IMR-90 (cell line): ENCODE measurements around the gene CERS6. TPM values are rescaled to one million over a fixed set of nuclear protein-coding genes. Genes with fewer than 3 reads are reported as not detected.

Experiments used
- ATAC-seq: fragments of 200-7000 bp; cut with Tn5 transposase; 2 replicates; pipeline ENCODE4 v1.9.1; 2020; ENCODE audit warnings: low read depth, mild to moderate bottlenecking, moderate library complexity
- BruUV-seq: library from RNA; stranded (reverse); fragments of 400-500 nt; replicated peaks from 2 replicates; lab custom pipeline; 2021; lab: Mats Ljungman, UMichigan
- CTCF ChIA-PET: fragments of 300-600 bp; formaldehyde crosslinking; extraction: SDS; loops from one replicate; lab custom pipeline; 2021; ENCODE audit warnings: antibody characterized with exemption; lab: Yijun Ruan, JAX
- POLR2A ChIA-PET: fragments of 300-600 bp; sonication (Branson Sonifier 250); formaldehyde crosslinking; loops from one replicate; lab custom pipeline; 2022; ENCODE audit warnings: antibody characterized with exemption; ENCODE audit not compliant: unreplicated experiment; lab: Charles Lee
- DNase-seq: peaks from one replicate; pipeline ENCODE4 v3.0.0; 2013
- H2AFZ ChIP-seq: replicated peaks from 2 replicates; pipeline ENCODE3; 2013; ENCODE audit warnings: low read length, mild to moderate bottlenecking; ENCODE audit not compliant: poor library complexity
- H2AK5ac ChIP-seq: 2 replicates; pipeline ENCODE4 v1.6.1; 2013; ENCODE audit warnings: low read depth, low read length, inconsistent platforms
- H2AK9ac ChIP-seq: replicated peaks from 2 replicates; pipeline ENCODE3; 2013; ENCODE audit warnings: mild to moderate bottlenecking, low read depth, low read length, moderate library complexity; ENCODE audit not compliant: poor library complexity
- H2BK120ac ChIP-seq: 2 replicates; pipeline ENCODE4 v1.6.1; 2013; ENCODE audit warnings: low read depth, low read length, inconsistent platforms
- H2BK15ac ChIP-seq: 3 replicates; pipeline ENCODE4 v1.6.1; 2013; ENCODE audit warnings: low read depth, low read length, inconsistent platforms
- H2BK20ac ChIP-seq: 2 replicates; pipeline ENCODE4 v1.6.1; 2013; ENCODE audit warnings: low read depth, mild to moderate bottlenecking, inconsistent platforms, low read length, moderate library complexity
- H2BK5ac ChIP-seq: 2 replicates; pipeline ENCODE4 v1.6.1; 2013; ENCODE audit warnings: mild to moderate bottlenecking, low read depth, low read length, inconsistent platforms; ENCODE audit not compliant: poor library complexity, severe bottlenecking
- H3K14ac ChIP-seq: replicated peaks from 2 replicates; pipeline ENCODE4 v1.6.1; 2013; ENCODE audit warnings: low read depth, low read length, inconsistent platforms
- H3K18ac ChIP-seq: 2 replicates; pipeline ENCODE4 v1.6.1; 2013; ENCODE audit warnings: low read depth, low read length, control low read depth
- H3K23ac ChIP-seq: 2 replicates; pipeline ENCODE4 v1.6.1; 2013; ENCODE audit warnings: low read depth, low read length, inconsistent platforms
- H3K27ac ChIP-seq: 2 replicates; pipeline ENCODE4 v1.5.1; 2013; ENCODE audit warnings: mild to moderate bottlenecking, control low read depth, low read length; ENCODE audit not compliant: insufficient read depth
- H3K27me3 ChIP-seq: 2 replicates; pipeline ENCODE4 v1.6.1; 2013; ENCODE audit warnings: low read length; ENCODE audit not compliant: control insufficient read depth, insufficient read depth
- H3K36me3 ChIP-seq: 2 replicates; pipeline ENCODE4 v1.6.1; 2013; ENCODE audit warnings: low read length, mixed read lengths; ENCODE audit not compliant: control insufficient read depth, insufficient read depth
- H3K4ac ChIP-seq: 2 replicates; pipeline ENCODE4 v1.6.1; 2013; ENCODE audit warnings: low read depth, low read length, inconsistent platforms
- H3K4me1 ChIP-seq: 2 replicates; pipeline ENCODE4 v1.6.1; 2013; ENCODE audit warnings: low read length, mixed read lengths; ENCODE audit not compliant: control insufficient read depth, insufficient read depth
- H3K4me2 ChIP-seq: 2 replicates; pipeline ENCODE4 v1.6.1; 2013; ENCODE audit warnings: low read depth, mild to moderate bottlenecking, control low read depth, low read length, moderate library complexity
- H3K4me3 ChIP-seq: 2 replicates; pipeline ENCODE4 v1.5.1; 2013; ENCODE audit warnings: low read depth, mild to moderate bottlenecking, control low read depth, low read length, moderate library complexity; ENCODE audit not compliant: insufficient read depth
- H3K56ac ChIP-seq: 2 replicates; pipeline ENCODE4 v1.6.1; 2013; ENCODE audit warnings: low read length, inconsistent platforms; ENCODE audit not compliant: insufficient read depth; ENCODE audit errors: extremely low read depth
- H3K79me1 ChIP-seq, 2 experiments: 2 replicates each; pipeline ENCODE4 v1.6.1; 2013; ENCODE audit warnings: low read length in 2 of 2, inconsistent platforms in 1 of 2, low read depth in 1 of 2
- H3K9ac ChIP-seq: 2 replicates; pipeline ENCODE4 v1.6.1; 2013; ENCODE audit warnings: low read depth, low read length, control low read depth
- H3K9me1 ChIP-seq: 2 replicates; pipeline ENCODE4 v1.6.1; 2013; ENCODE audit warnings: low read length, inconsistent platforms; ENCODE audit not compliant: insufficient read depth
- H3K9me3 ChIP-seq: 2 replicates; pipeline ENCODE4 v1.6.1; 2013; ENCODE audit warnings: low read length; ENCODE audit not compliant: control insufficient read depth, insufficient read depth
- H4K20me1 ChIP-seq: 2 replicates; pipeline ENCODE4 v1.6.1; 2013; ENCODE audit warnings: low read length, inconsistent platforms; ENCODE audit not compliant: insufficient read depth
- H4K5ac ChIP-seq: 2 replicates; pipeline ENCODE4 v1.6.1; 2013; ENCODE audit warnings: mild to moderate bottlenecking, low read depth, low read length, control low read depth
- H4K8ac ChIP-seq, 2 experiments: 2 replicates each; pipeline ENCODE4 v1.6.1; 2013; ENCODE audit warnings: low read depth in 2 of 2, low read length in 2 of 2, control low read depth in 1 of 2, inconsistent platforms in 1 of 2
- H4K91ac ChIP-seq: 2 replicates; pipeline ENCODE4 v1.6.1; 2013; ENCODE audit warnings: low read depth, low read length, inconsistent platforms; ENCODE audit not compliant: insufficient read depth
- BHLHE40 ChIP-seq: fragments of 150-350 bp; IDR thresholded peaks from 2 replicates; pipeline ENCODE4 v1.6.1; 2016; ENCODE audit warnings: mild to moderate bottlenecking, low read depth, low read length
- CEBPB ChIP-seq: IDR thresholded peaks from 2 replicates; pipeline ENCODE4 v1.6.1; 2012; ENCODE audit warnings: low read depth, low read length, improper control_type of control experiment
- CHD1 ChIP-seq: IDR thresholded peaks from 2 replicates; pipeline ENCODE4 v1.6.1; 2012; ENCODE audit warnings: low read depth, low read length, improper control_type of control experiment
- CTCF ChIP-seq: conservative IDR thresholded peaks from 2 replicates; pipeline ENCODE4 v1.5.1; 2012; ENCODE audit warnings: mild to moderate bottlenecking, low read depth, low read length, improper control_type of control experiment
- MAFK ChIP-seq: IDR thresholded peaks from 2 replicates; pipeline ENCODE4 v1.6.1; 2012; ENCODE audit warnings: low read depth, low read length, improper control_type of control experiment
- MAZ ChIP-seq: IDR thresholded peaks from 2 replicates; pipeline ENCODE4 v1.6.1; 2012; ENCODE audit warnings: low read depth, mild to moderate bottlenecking, low read length, improper control_type of control experiment, moderate library complexity, borderline replicate concordance
- MXI1 ChIP-seq: IDR thresholded peaks from 2 replicates; pipeline ENCODE4 v1.6.1; 2012; ENCODE audit warnings: low read depth, mild to moderate bottlenecking, low read length, moderate library complexity, borderline replicate concordance
- NFE2L2 ChIP-seq: fragments of 150-350 bp; IDR thresholded peaks from 2 replicates; pipeline ENCODE4 v1.6.1; 2016; ENCODE audit warnings: low read depth, mild to moderate bottlenecking, low read length
- POLR2A ChIP-seq: IDR thresholded peaks from 2 replicates; pipeline ENCODE4 v1.6.1; 2012; ENCODE audit warnings: mild to moderate bottlenecking, low read depth, low read length
- RCOR1 ChIP-seq: IDR thresholded peaks from 2 replicates; pipeline ENCODE4 v1.6.1; 2012; ENCODE audit warnings: mild to moderate bottlenecking, low read length, improper control_type of control experiment; ENCODE audit not compliant: insufficient replicate concordance
- SMC3 ChIP-seq: fragments of 150-350 bp; IDR thresholded peaks from 2 replicates; pipeline ENCODE4 v1.6.1; 2016; ENCODE audit warnings: low read depth, mild to moderate bottlenecking, antibody characterized with exemption, low read length, moderate library complexity
- USF2 ChIP-seq: fragments of 150-350 bp; IDR thresholded peaks from 2 replicates; pipeline ENCODE4 v1.6.1; 2017; ENCODE audit warnings: mild to moderate bottlenecking, antibody characterized with exemption, low read length, low read depth
- WGBS, 2 experiments: methylation state at CpG; one replicate each; pipeline versions ENCODE4 v1.1.5 to v1.1.7; 2013; ENCODE audit warnings: missing lambda C conversion rate in 2 of 2; ENCODE audit not compliant: insufficient read length in 1 of 2; ENCODE audit errors: extremely low coverage in 2 of 2; 5-methylcytosine and 5-hydroxymethylcytosine counted together
- dilution Hi-C: fragments of 300-500 bp; cut with HindIII; formaldehyde crosslinking; loops from one replicate; pipeline ENCODE4 v1.14.3; 2018; ENCODE audit warnings: low sequenced_read_pairs; ENCODE audit not compliant: unreplicated experiment
- in situ Hi-C: fragments of 300-500 bp; cut with MboI; formaldehyde crosslinking; loops from 3 replicates; pipeline ENCODE4 v1.14.3; 2019; ENCODE audit warnings: low sequenced_read_pairs, inconsistent platforms, mixed read lengths
- intact Hi-C: fragments of 100-400 bp; cut with micrococcal nuclease; formaldehyde crosslinking; loops from 2 replicates; pipeline ENCODE4 v1.10.0; 2022
- polyA plus RNA-seq, 3 experiments: library from polyadenylated mRNA; depleted of rRNA; stranded (reverse); fragments of >200 nt; gene quantifications; 2 replicates each; pipeline ENCODE4 v1.2.3, GENCODE V29; 2012; ENCODE audit warnings: low replicate concordance in 1 of 3
- total RNA-seq: library from RNA; depleted of rRNA; stranded (reverse); fragments of >200 nt; gene quantifications from 2 replicates; pipeline ENCODE4 v1.2.3, GENCODE V29; 2012

The CERS6 gene
- total and polyA plus RNA-seq, 2 of the 4 experiments (the other 2 are of a cell fraction), result 2.1 to 5.7 TPM

GRCh38 chr2:168789776-168790175 lies 333.7 kb downstream of the CERS6 start:
- no peaks in the 10 kb centered on the region for H4K20me1 ChIP-seq
- H3K9me3 ChIP-seq, result no peaks in the 10 kb centered on the region
- H3K4me1 ChIP-seq, result no peaks in the 10 kb centered on the region
- no peaks in the 10 kb centered on the region; the same call in none of the 2 replicates for H3K27me3 ChIP-seq
- H4K8ac ChIP-seq, result no peak overlapping the region
- no TSS peak for BruUV-seq
- CTCF ChIA-PET, result no interaction called here
- no peak overlapping the region for H2BK15ac ChIP-seq
- dilution Hi-C loops (no loop called here), in situ Hi-C loops (no loop called here), intact Hi-C loops (no loop called here)
- H2AFZ ChIP-seq, result no peak overlapping the region
- TF ChIP-seq MAFK, result no peak
- no peak for TF ChIP-seq NFE2L2
- TF ChIP-seq MXI1, result no peak
- no peak for TF ChIP-seq SMC3
- no peak for TF ChIP-seq CEBPB
- TF ChIP-seq BHLHE40, result no peak
- TF ChIP-seq CHD1, result no peak
- no peak for TF ChIP-seq POLR2A
- no peak for TF ChIP-seq MAZ
- TF ChIP-seq USF2, result no peak
- no peak for TF ChIP-seq CTCF
- no peak for TF ChIP-seq RCOR1
- H3K23ac ChIP-seq, result no peak overlapping the region
- no peak overlapping the region for H3K56ac ChIP-seq
- 76% methylated on average over 2 of the region's 7 CpGs; no CpG with 5 or more reads in 1 of the 2 experiments for WGBS, 2 experiments
- H2BK20ac ChIP-seq, result no peak overlapping the region
- no peak overlapping the region for H3K4me3 ChIP-seq
- DNase-seq (no peak), ATAC-seq (no peak)
- no peaks in the 10 kb centered on the region for H3K9me1 ChIP-seq
- H4K5ac ChIP-seq, result no peak overlapping the region
- no peak overlapping the region for H3K18ac ChIP-seq
- no peak overlapping the region for H3K4ac ChIP-seq
- POLR2A ChIA-PET, result no interaction called here
- H3K14ac ChIP-seq, result no peak overlapping the region
- no peak overlapping the region for H2BK120ac ChIP-seq
- no peak overlapping the region for H2AK5ac ChIP-seq
- no peak overlapping the region for H2BK5ac ChIP-seq
- no peak overlapping the region for H4K91ac ChIP-seq
- H2AK9ac ChIP-seq, result no peak overlapping the region
- no peak overlapping the region for H3K27ac ChIP-seq
- no peak overlapping the region for H3K9ac ChIP-seq
- H3K4me2 ChIP-seq, result no peak overlapping the region
- H3K36me3 ChIP-seq, result no peaks in the 10 kb centered on the region
- no peaks in the 10 kb centered on the region for H3K79me1 ChIP-seq
